RWPE2 (cell line): Measurements from ENCODE around the gene COL26A1.
A peak's percentile ranks its signal among the peaks of the same experiment; 100 is the strongest.

ENCODE experiments used
- ATAC-seq: fragments of 200-7000 bp; cut with Tn5 transposase; 3 replicates; pipeline ENCODE4 v1.9.1; 2021; ENCODE audit warnings: low read depth
- DNase-seq: peaks from one replicate; pipeline ENCODE4 v3.0.0-alpha.2; 2020; ENCODE audit warnings: low spot score
- H3K27ac ChIP-seq: fragments of 450-650 bp; 2 replicates; pipeline ENCODE4 v1.5.1; 2017; ENCODE audit warnings: mild to moderate bottlenecking; ENCODE audit not compliant: poor library complexity, severe bottlenecking
- H3K27me3 ChIP-seq: fragments of 250-450 bp; sonication (Bioruptor Pico); 2 replicates; pipeline ENCODE4 v1.5.1; 2021; ENCODE audit warnings: mild to moderate bottlenecking, moderate library complexity; ENCODE audit not compliant: insufficient read depth, poor library complexity, severe bottlenecking
- H3K36me3 ChIP-seq: fragments of 250-450 bp; sonication (Bioruptor Pico); 2 replicates; pipeline ENCODE4 v1.5.1; 2020; ENCODE audit warnings: low read depth, mild to moderate bottlenecking, moderate library complexity
- H3K4me1 ChIP-seq: fragments of 250-450 bp; sonication (Bioruptor Pico); 2 replicates; pipeline ENCODE4 v1.5.1; 2021; ENCODE audit warnings: mild to moderate bottlenecking, moderate library complexity; ENCODE audit not compliant: insufficient read depth, poor library complexity, severe bottlenecking
- H3K4me3 ChIP-seq: fragments of 250-450 bp; sonication (Bioruptor Pico); 2 replicates; pipeline ENCODE4 v1.5.1; 2021; ENCODE audit warnings: mild to moderate bottlenecking, moderate library complexity; ENCODE audit not compliant: severe bottlenecking
- H3K9me3 ChIP-seq: fragments of 250-450 bp; sonication (Bioruptor Pico); 2 replicates; pipeline ENCODE4 v1.5.1; 2021; ENCODE audit warnings: mild to moderate bottlenecking, moderate library complexity; ENCODE audit not compliant: severe bottlenecking
- CTCF ChIP-seq: fragments of 450-650 bp; IDR thresholded peaks from one replicate; pipeline ENCODE4 v1.5.1; 2017; ENCODE audit warnings: mild to moderate bottlenecking, moderate library complexity; ENCODE audit not compliant: poor library complexity, severe bottlenecking

The COL26A1 gene

GRCh38 chr7:101547916-101548661 lies 185.4 kb downstream of the COL26A1 start:
- no peak overlapping the region for H3K4me3 ChIP-seq
- H3K4me1 ChIP-seq = no peaks in the 10 kb centered on the region
- no peak overlapping the region for H3K27ac ChIP-seq
- H3K27me3 ChIP-seq = no peaks in the 10 kb centered on the region
- DNase-seq = no peak
- H3K36me3 ChIP-seq = no peaks in the 10 kb centered on the region
- no peaks in the 10 kb centered on the region for H3K9me3 ChIP-seq
- no peak for TF ChIP-seq CTCF
- ATAC-seq = no peak

GRCh38 chr7:101549734-101550133 lies 187.1 kb downstream of the COL26A1 start:
- Histone ChIP-seq H3K4me3 (no peak overlapping the region), H3K9me3 (no peaks in the 10 kb centered on the region), H3K4me1 (no peaks in the 10 kb centered on the region), H3K27me3 (no peaks in the 10 kb centered on the region), H3K27ac (no peak overlapping the region), H3K36me3 (no peaks in the 10 kb centered on the region)
- no peak for TF ChIP-seq CTCF
- DNase-seq (no peak), ATAC-seq (no peak)

- H3K36me3 ChIP-seq = no peaks in the 10 kb centered on the region
- DNase-seq (peak; percentile 40), ATAC-seq (no peak)
- H3K27me3 ChIP-seq = no peaks in the 10 kb centered on the region
- H3K4me3 ChIP-seq = no peak overlapping the region
- TF ChIP-seq CTCF = no peak
- no peaks in the 10 kb centered on the region for H3K9me3 ChIP-seq
- no peaks in the 10 kb centered on the region for H3K4me1 ChIP-seq
- H3K27ac ChIP-seq = no peak overlapping the region
Measured at GRCh38 chr7:101550641-101551541, 188.2 kb downstream of the COL26A1 start.

GRCh38 chr7:101553018-101553770 lies 190.5 kb downstream of the COL26A1 start:
- H3K4me3 ChIP-seq = no peak overlapping the region
- no peaks in the 10 kb centered on the region for H3K36me3 ChIP-seq
- DNase-seq (no peak), ATAC-seq (peak; percentile 36; the same call in 1 of the 3 replicates)
- no peaks in the 10 kb centered on the region for H3K27me3 ChIP-seq
- H3K9me3 ChIP-seq = no peaks in the 10 kb centered on the region
- H3K4me1 ChIP-seq = no peaks in the 10 kb centered on the region
- no peak for TF ChIP-seq CTCF
- no peak overlapping the region for H3K27ac ChIP-seq
